ENCODE results near the gene GAB1. TPM values are rescaled to one million over a fixed set of nuclear protein-coding genes. Genes with fewer than 3 reads are reported as not detected.
A peak's percentile ranks its signal among the peaks of the same experiment; 100 is the strongest.

Gene GAB1
- total and polyA plus RNA-seq, 2 of the 8 experiments (the other 6 are each of a cell fraction or from before 2014, with no cell fraction given) = 6.8 to 21.3 TPM

DNA sequence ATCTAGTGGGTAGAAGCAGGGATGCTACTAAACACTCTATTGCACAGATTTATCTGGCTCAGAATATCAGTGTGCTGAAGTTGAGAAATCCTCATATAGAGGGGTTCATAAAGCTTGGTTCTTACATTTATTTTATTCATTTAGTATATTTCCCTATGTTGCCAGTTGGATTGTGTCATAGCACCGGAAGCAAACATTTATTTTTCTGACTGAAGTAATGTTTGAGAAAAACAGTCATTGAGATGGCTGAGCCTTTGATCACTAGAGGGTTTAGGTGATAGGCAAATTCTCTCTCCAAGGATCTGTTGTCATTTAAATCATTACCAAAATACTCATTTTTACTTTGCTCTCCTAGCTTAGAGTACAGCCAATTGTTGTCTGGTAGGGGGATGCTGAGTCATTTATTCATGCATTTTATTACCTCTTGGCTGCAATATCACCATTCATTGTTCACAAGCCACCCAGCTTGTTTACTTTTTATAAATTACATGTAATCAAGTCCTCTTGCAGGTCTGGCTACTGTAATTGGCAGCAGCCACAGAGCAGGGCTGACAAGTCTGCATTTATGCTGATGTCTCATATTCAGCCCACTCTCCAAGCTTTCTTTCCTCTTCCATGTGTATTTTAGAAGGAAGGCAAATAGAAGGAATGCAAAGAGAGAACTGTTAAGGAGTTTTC lies 15.2 kb downstream of the GAB1 start:
- CTCF ChIA-PET (ENCODE audit: partially characterized antibody) = interaction anchor here (0.6 to 2.3 kb wide), 7 partner anchors 8 to 958 kb away, joined by 3 to 11 read pairs (median 3); no protein-coding TSS in a partner anchor
- no peak overlapping the region for H2BK5ac ChIP-seq (ENCODE audit: low read depth, low read length)

More for the DNA sequence above, 15.2 kb downstream of the GAB1 start:
- Histone ChIP-seq H2BK20ac (ENCODE audit: low read length) (no peak overlapping the region), H2BK120ac (replicated peaks; ENCODE audit: low read depth, low read length) (no peak overlapping the region), H4K20me1 (replicated peaks in 1 of 2; ENCODE audit: control insufficient read depth in 1 of 2, insufficient read depth in 2 of 2, low read length in 2 of 2) (peaks cover 0 to 3% of the 10 kb centered on the region in 2 experiments), H3K9ac (replicated peaks in 1 of 4; ENCODE audit: extremely low read depth in 1 of 4, low read depth in 3 of 4, low read length in 3 of 4) (no peak overlapping the region), H3K4me3 (ENCODE audit: extremely low read depth in 1 of 4, insufficient read depth in 2 of 4, low read depth in 3 of 4, low read length in 4 of 4) (no peak overlapping the region), H3K14ac (ENCODE audit: insufficient read length) (no peak overlapping the region), H2AK5ac (ENCODE audit: low read depth, low read length) (no peak overlapping the region), H2BK12ac (ENCODE audit: low read depth, low read length) (no peak overlapping the region), H3K79me1 (ENCODE audit: low read depth, low read length) (no peaks in the 10 kb centered on the region), H4K8ac (ENCODE audit: extremely low read depth, insufficient read depth, low read length) (no peak overlapping the region), H3K18ac (ENCODE audit: extremely low read depth, low read length) (no peak overlapping the region), H3K36me3 (ENCODE audit: control insufficient read depth in 2 of 4, insufficient read depth in 4 of 4, low read length in 3 of 4) (no peaks in the 10 kb centered on the region), H3K56ac (replicated peaks; ENCODE audit: insufficient read length, low read depth, low read length) (no peak overlapping the region), H3K23ac (ENCODE audit: insufficient read length) (no peak overlapping the region), H2BK15ac (ENCODE audit: low read length) (no peak overlapping the region), H3K27me3 (replicated peaks in 1 of 4; ENCODE audit: control insufficient read depth in 3 of 4, extremely low read depth in 1 of 4, insufficient read depth in 3 of 4, low read length in 3 of 4) (no peaks in the 10 kb centered on the region), H3K4ac (replicated peaks; ENCODE audit: insufficient read length, low read depth, low read length) (no peak overlapping the region), H3K79me2 (ENCODE audit: control insufficient read depth in 1 of 2, insufficient read depth in 2 of 2, low read length in 2 of 2) (peaks cover 0 to 39% of the 10 kb centered on the region in 2 experiments; a peak in 2 of 4 replicates), H3K27ac (ENCODE audit: low read depth, low read length) (no peak overlapping the region), H3K4me2 (ENCODE audit: insufficient read depth in 1 of 2, low read depth in 2 of 2, low read length in 2 of 2) (0 out of 4 replicates have a peak overlapping the region, but pooled peaks of 1 of the 2 experiments have one; percentile 3), H3K23me2 (ENCODE audit: low read depth, low read length) (no peaks in the 10 kb centered on the region), H3K4me1 (replicated peaks in 1 of 4; ENCODE audit: control insufficient read depth in 3 of 4, insufficient read depth in 4 of 4, low read length in 3 of 4) (peaks cover 5 to 18% (median 13%) of the 10 kb centered on the region in 4 experiments), H3K9me3 (ENCODE audit: insufficient read depth in 2 of 2, low read depth in 1 of 2, low read length in 1 of 2) (no peaks in the 10 kb centered on the region), H2AFZ (ENCODE audit: low read length) (no peak overlapping the region), H4K91ac (replicated peaks; ENCODE audit: insufficient read length, low read length) (no peak overlapping the region), H4K5ac (ENCODE audit: insufficient read length, low read depth, low read length) (no peak overlapping the region)
- TF ChIP-seq, protein P1, sequence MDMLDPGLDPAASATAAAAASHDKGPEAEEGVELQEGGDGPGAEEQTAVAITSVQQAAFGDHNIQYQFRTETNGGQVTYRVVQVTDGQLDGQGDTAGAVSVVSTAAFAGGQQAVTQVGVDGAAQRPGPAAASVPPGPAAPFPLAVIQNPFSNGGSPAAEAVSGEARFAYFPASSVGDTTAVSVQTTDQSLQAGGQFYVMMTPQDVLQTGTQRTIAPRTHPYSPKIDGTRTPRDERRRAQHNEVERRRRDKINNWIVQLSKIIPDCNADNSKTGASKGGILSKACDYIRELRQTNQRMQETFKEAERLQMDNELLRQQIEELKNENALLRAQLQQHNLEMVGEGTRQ (IDR thresholded peaks at IDR 0.05; ENCODE audit: low read length) = no peak
- TF ChIP-seq RFX5 (IDR thresholded peaks at IDR 0.05; ENCODE audit: borderline replicate concordance, low read depth, low read length) = no peak
- no peak for TF ChIP-seq KDM4A (IDR thresholded peaks at IDR 0.05; ENCODE audit: low read depth, low read length, severe bottlenecking)
- TF ChIP-seq CHD1 (IDR thresholded peaks at IDR 0.05; ENCODE audit: low read depth, low read length) = no peak
- no peak for TF ChIP-seq SP2 (IDR thresholded peaks at IDR 0.05; ENCODE audit: low read length)
- whole genome bisulfite sequencing, 2 experiments (ENCODE audit: extremely low coverage in 1 of 2, insufficient coverage in 1 of 2, insufficient read length in 1 of 2, insufficient replicate concordance in 2 of 2, low coverage in 1 of 2, low lambda C conversion rate in 2 of 2, missing lambda C conversion rate in 1 of 2) = 86% methylated on average over 1 of the region's 1 CpG; no CpG with 5 or more reads in 1 of the 2 experiments
- FAIRE-seq = no peak
- POLR2A ChIA-PET (ENCODE audit: partially characterized antibody) = interaction anchor here (1.2 to 2.0 kb wide), 3 partner anchors 11 to 15 kb away, joined by 3 to 4 read pairs (median 3); partner anchors contain the start of gene GAB1
- DNase-seq (ENCODE audit: low read depth in 1 of 2, low spot score in 2 of 2) = no peak
